ENCODE results near the gene DNAL1. TPM values are rescaled to one million over a fixed set of nuclear protein-coding genes. Genes with fewer than 3 reads are reported as not detected.
"Not testable (repeated sequence)": the region's sequence is repeated elsewhere in the genome, so short reads cannot be mapped to it uniquely, and the experiment has no call there.

Gene DNAL1
- total and polyA plus RNA-seq, 7 experiments from 2014 or later = 3.6 to 8.4 (median 5.3) TPM

DNA sequence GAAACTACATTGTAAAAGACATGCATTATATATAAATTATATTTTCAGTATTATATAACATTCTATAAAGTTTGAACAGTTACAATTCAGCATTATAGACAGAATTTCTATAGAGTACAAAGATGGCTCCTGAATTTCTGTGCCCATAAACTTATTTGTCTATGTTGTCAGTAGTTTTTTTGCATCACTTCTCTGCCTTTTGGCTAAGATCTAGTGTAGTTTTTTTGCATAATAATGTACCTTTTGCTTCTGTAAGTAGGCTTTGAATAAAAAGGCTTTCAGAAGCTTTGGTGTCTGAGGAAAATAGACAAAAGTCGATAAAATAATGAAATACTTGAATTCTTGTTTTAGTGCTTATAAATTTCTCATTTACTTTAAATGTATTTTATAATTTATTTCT is 11.1 kb downstream of the DNAL1 start:
- Mint-ChIP-seq H3K27me3 (no peaks in the 10 kb centered on the region), H3K27ac (no peak overlapping the region), H3K36me3 (peaks cover 0 to 26% (median 8%) of the 10 kb centered on the region in 5 donors), H3K4me3 (no peak overlapping the region), H3K9me3 (no peaks in the 10 kb centered on the region), H3K4me1 (peaks cover 0 to 2% (median 0%) of the 10 kb centered on the region in 7 donors)
- Histone ChIP-seq H3K36me3 (ENCODE audit: control insufficient read depth in 2 of 3, insufficient read depth in 3 of 3, low read length in 3 of 3) (peaks cover 0 to 6% (median 0%) of the 10 kb centered on the region in 3 experiments), H3K27ac (ENCODE audit: low read depth, low read length) (no peak overlapping the region), H3K9me3 (ENCODE audit: control insufficient read depth in 2 of 3, low read length in 3 of 3) (no peaks in the 10 kb centered on the region), H3K4me1 (ENCODE audit: control insufficient read depth in 2 of 2, insufficient read depth in 2 of 2, low read length in 2 of 2) (no peaks in the 10 kb centered on the region), H3K27me3 (ENCODE audit: control insufficient read depth in 2 of 2, insufficient read depth in 2 of 2, low read length in 2 of 2) (no peaks in the 10 kb centered on the region), H3K4me3 (ENCODE audit: low read length) (no peak overlapping the region)
- DNase-seq (no peak), ATAC-seq (no peak)
- POLR2A ChIA-PET = interaction anchor here (0.5 to 1.4 kb wide), 2 partner anchors 10 to 107 kb away, joined by 3 read pairs; no protein-coding TSS in a partner anchor
- intact Hi-C loops (cut with micrococcal nuclease) = no loop called here
- CTCF ChIA-PET = no interaction called here

DNA sequence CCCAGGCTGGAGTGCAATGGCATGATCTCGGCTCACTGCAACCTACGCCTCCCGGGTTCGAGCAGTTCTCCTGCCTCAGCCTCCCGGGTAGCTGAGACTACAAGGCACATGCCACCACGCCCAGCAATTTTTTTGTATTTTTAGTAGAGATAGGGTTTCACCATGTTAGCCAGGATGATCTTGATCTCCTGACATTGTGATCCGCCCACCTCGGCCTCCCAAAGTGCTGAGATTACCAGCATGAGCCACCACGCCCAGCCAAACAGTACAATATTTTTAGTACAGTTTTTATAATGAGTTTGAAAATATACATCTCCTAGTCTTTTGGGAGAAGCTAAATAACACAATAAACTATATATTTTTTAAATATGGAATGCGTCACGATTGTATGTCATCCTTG is 14.4 kb downstream of the DNAL1 start:
- CTCF ChIA-PET = interaction anchor here (0.6 kb wide), 1 partner anchor 22 kb away, joined by 6 read pairs; no protein-coding TSS in a partner anchor
- H3K27ac Mint-ChIP-seq; intact Hi-C loops (cut with micrococcal nuclease); H3K9me3 Mint-ChIP-seq; ATAC-seq; H3K4me3 Mint-ChIP-seq; H3K36me3 ChIP-seq (ENCODE audit: control insufficient read depth in 2 of 3, insufficient read depth in 3 of 3, low read length in 3 of 3); H3K4me3 ChIP-seq (ENCODE audit: low read length); H3K27me3 Mint-ChIP-seq; H3K9me3 ChIP-seq (ENCODE audit: control insufficient read depth in 2 of 3, low read length in 3 of 3); H3K27me3 ChIP-seq (ENCODE audit: control insufficient read depth in 2 of 2, insufficient read depth in 2 of 2, low read length in 2 of 2); H3K27ac ChIP-seq (ENCODE audit: low read depth, low read length); DNase-seq; POLR2A ChIA-PET; H3K4me1 ChIP-seq (ENCODE audit: control insufficient read depth in 2 of 2, insufficient read depth in 2 of 2, low read length in 2 of 2); H3K4me1 Mint-ChIP-seq: not testable (repeated sequence)
- H3K36me3 Mint-ChIP-seq = peaks cover 0 to 23% (median 13%) of the 10 kb centered on the region in 5 donors

DNA sequence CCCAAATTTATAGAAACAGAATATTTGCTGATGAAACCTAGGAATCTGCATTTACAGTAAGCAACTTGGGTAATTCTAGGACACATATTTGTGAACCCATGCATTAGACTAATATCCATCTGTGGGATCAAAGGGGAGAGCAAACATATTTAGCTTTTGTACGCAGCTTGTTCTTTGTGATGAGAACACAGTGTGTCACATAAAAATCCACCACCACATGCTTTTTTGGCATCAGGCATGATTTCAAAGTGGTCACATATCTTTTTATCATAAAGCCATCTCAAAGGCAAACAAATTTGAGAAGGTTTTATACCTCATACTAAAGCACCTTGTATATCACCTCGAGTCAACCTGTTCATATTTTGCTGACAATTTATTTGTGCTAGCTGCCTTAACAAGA is 15.7 kb downstream of the DNAL1 start:
- DNase-seq (no peak), ATAC-seq (no peak)
- no peaks in the 10 kb centered on the region for H3K4me1 ChIP-seq (ENCODE audit: control insufficient read depth in 2 of 2, insufficient read depth in 2 of 2, low read length in 2 of 2)
- H3K36me3 ChIP-seq (ENCODE audit: control insufficient read depth in 2 of 3, insufficient read depth in 3 of 3, low read length in 3 of 3) = no peaks in the 10 kb centered on the region
- H3K4me3 Mint-ChIP-seq = no peak overlapping the region
- peaks cover 0 to 9% (median 0%) of the 10 kb centered on the region in 7 donors for H3K4me1 Mint-ChIP-seq
- H3K9me3 Mint-ChIP-seq = no peaks in the 10 kb centered on the region
- intact Hi-C loops (cut with micrococcal nuclease) = no loop called here
- CTCF ChIA-PET = no interaction called here
- H3K36me3 Mint-ChIP-seq = peaks cover 0 to 24% (median 13%) of the 10 kb centered on the region in 5 donors
- POLR2A ChIA-PET = no interaction called here
- no peak overlapping the region for H3K27ac ChIP-seq (ENCODE audit: low read depth, low read length)
- no peaks in the 10 kb centered on the region for H3K27me3 ChIP-seq (ENCODE audit: control insufficient read depth in 2 of 2, insufficient read depth in 2 of 2, low read length in 2 of 2)
- H3K9me3 ChIP-seq (ENCODE audit: control insufficient read depth in 2 of 3, low read length in 3 of 3) = no peaks in the 10 kb centered on the region
- H3K27ac Mint-ChIP-seq = no peak overlapping the region
- H3K4me3 ChIP-seq (ENCODE audit: low read length) = no peak overlapping the region
- no peaks in the 10 kb centered on the region for H3K27me3 Mint-ChIP-seq

DNA sequence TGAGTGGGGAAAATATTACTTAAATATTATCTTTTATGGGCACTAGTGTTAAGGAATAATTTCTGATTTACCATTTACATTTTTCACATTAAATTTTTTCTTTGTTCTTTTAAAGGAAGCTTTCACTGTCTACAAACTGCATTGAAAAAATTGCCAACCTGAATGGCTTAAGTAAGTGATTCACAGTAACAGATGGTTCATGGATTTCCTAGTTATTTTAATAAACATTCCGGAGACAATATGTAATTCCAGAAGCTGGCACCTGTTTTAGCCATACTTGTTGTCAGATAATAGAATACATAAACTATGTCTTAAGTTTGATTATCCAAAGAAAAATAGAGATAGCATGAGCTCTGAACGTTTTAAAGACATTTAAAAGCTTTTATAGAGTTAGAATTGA is 17.1 kb downstream of the DNAL1 start:
- Mint-ChIP-seq H3K36me3 (peaks cover 0 to 24% (median 13%) of the 10 kb centered on the region in 5 donors), H3K4me3 (no peak overlapping the region), H3K9me3 (no peaks in the 10 kb centered on the region), H3K4me1 (peaks cover 0 to 9% (median 0%) of the 10 kb centered on the region in 7 donors), H3K27me3 (no peaks in the 10 kb centered on the region), H3K27ac (no peak overlapping the region)
- no peaks in the 10 kb centered on the region for H3K4me1 ChIP-seq (ENCODE audit: control insufficient read depth in 2 of 2, insufficient read depth in 2 of 2, low read length in 2 of 2)
- intact Hi-C loops (cut with micrococcal nuclease) = no loop called here
- no peak for DNase-seq
- H3K36me3 ChIP-seq (ENCODE audit: control insufficient read depth in 2 of 3, insufficient read depth in 3 of 3, low read length in 3 of 3) = no peaks in the 10 kb centered on the region
- POLR2A ChIA-PET = no interaction called here
- no peaks in the 10 kb centered on the region for H3K27me3 ChIP-seq (ENCODE audit: control insufficient read depth in 2 of 2, insufficient read depth in 2 of 2, low read length in 2 of 2)
- H3K27ac ChIP-seq (ENCODE audit: low read depth, low read length) = no peak overlapping the region
- CTCF ChIA-PET = interaction anchor here (0.7 kb wide), 1 partner anchor 35 kb away, joined by 3 read pairs; no protein-coding TSS in a partner anchor
- H3K4me3 ChIP-seq (ENCODE audit: low read length) = no peak overlapping the region
- ATAC-seq = no peak
- H3K9me3 ChIP-seq (ENCODE audit: control insufficient read depth in 2 of 3, low read length in 3 of 3) = no peaks in the 10 kb centered on the region

DNA sequence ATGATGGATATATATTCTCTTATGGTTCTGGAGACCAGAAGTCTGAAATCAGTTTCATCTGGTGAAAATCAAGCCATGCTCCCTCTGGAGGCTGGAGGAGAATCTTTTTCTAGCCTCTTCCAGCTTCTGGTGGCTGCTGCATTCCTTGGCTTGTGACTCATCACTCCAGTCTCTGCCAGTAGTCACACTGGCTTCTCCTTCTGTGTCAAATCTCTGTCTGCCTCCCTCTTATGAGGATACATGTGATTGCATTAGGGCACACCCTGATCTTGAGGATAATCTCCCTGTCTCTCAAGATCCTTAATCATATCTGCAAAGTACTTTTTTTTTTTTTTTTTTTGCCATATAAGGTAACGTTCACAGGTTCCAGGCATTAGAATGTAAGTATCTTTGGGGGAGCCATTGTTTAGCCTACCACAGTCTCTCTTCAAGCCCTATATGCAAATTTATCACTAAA is 17.7 kb downstream of the DNAL1 start:
- H3K27ac Mint-ChIP-seq = no peak overlapping the region
- H3K27me3 Mint-ChIP-seq = no peaks in the 10 kb centered on the region
- Histone ChIP-seq H3K27me3 (ENCODE audit: control insufficient read depth in 2 of 2, insufficient read depth in 2 of 2, low read length in 2 of 2) (no peaks in the 10 kb centered on the region), H3K27ac (ENCODE audit: low read depth, low read length) (no peak overlapping the region), H3K4me3 (ENCODE audit: low read length) (no peak overlapping the region), H3K4me1 (ENCODE audit: control insufficient read depth in 2 of 2, insufficient read depth in 2 of 2, low read length in 2 of 2) (no peaks in the 10 kb centered on the region), H3K9me3 (ENCODE audit: control insufficient read depth in 2 of 3, low read length in 3 of 3) (no peaks in the 10 kb centered on the region), H3K36me3 (ENCODE audit: control insufficient read depth in 2 of 3, insufficient read depth in 3 of 3, low read length in 3 of 3) (no peaks in the 10 kb centered on the region)
- no peaks in the 10 kb centered on the region for H3K9me3 Mint-ChIP-seq
- H3K4me1 Mint-ChIP-seq = peaks cover 0 to 9% (median 0%) of the 10 kb centered on the region in 7 donors
- peaks cover 0 to 24% (median 13%) of the 10 kb centered on the region in 5 donors for H3K36me3 Mint-ChIP-seq
- intact Hi-C loops (cut with micrococcal nuclease) = no loop called here
- ChIA-PET POLR2A (no interaction called here), CTCF (no interaction called here)
- H3K4me3 Mint-ChIP-seq = no peak overlapping the region
- no peak for ATAC-seq
- DNase-seq = no peak

DNA sequence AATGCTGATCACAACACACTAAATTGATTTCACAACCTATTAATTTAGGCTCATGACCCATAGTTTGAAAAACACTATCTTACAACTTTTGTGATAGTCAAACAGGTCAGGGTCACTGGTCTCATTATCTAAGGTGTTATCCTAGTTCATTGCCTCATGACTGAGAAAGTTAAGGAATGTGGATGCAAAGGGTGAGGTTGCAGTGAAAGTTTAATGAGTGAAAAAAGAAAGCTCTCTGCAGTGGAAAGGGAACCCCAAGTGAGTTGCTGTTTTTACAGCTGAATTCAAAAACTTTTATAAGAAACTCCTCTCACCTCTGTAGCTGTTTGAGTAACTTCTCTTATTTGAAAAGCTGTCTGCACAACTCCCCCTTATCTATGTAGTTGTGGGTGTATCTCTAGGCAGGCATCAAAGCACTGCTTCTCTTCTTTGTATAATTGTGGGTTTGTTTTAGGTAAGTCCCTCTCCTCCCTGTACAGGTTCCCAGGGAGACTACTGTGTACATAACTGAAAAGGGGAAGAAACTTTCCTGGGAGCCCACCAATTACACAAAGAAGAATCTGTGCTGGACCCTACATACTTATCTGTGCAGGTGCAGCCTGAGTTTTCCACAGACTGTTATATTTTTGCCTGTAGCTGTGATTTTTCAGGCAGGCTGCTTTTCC is 18.9 kb downstream of the DNAL1 start:
- peaks cover 0 to 9% (median 2%) of the 10 kb centered on the region in 7 donors for H3K4me1 Mint-ChIP-seq
- no peaks in the 10 kb centered on the region for H3K27me3 Mint-ChIP-seq
- DNase-seq (no peak), ATAC-seq (no peak)
- Histone ChIP-seq H3K27ac (ENCODE audit: low read depth, low read length) (no peak overlapping the region), H3K27me3 (ENCODE audit: control insufficient read depth in 2 of 2, insufficient read depth in 2 of 2, low read length in 2 of 2) (no peaks in the 10 kb centered on the region), H3K9me3 (ENCODE audit: control insufficient read depth in 2 of 3, low read length in 3 of 3) (no peaks in the 10 kb centered on the region), H3K4me1 (ENCODE audit: control insufficient read depth in 2 of 2, insufficient read depth in 2 of 2, low read length in 2 of 2) (no peaks in the 10 kb centered on the region), H3K4me3 (ENCODE audit: low read length) (no peak overlapping the region), H3K36me3 (ENCODE audit: control insufficient read depth in 2 of 3, insufficient read depth in 3 of 3, low read length in 3 of 3) (no peaks in the 10 kb centered on the region)
- H3K36me3 Mint-ChIP-seq = peaks cover 0 to 20% (median 13%) of the 10 kb centered on the region in 5 donors
- CTCF ChIA-PET = interaction anchor here (1.7 kb wide), 1 partner anchor 30 kb away, joined by 6 read pairs; no protein-coding TSS in a partner anchor
- POLR2A ChIA-PET = no interaction called here
- H3K9me3 Mint-ChIP-seq = peaks cover 0 to 1% (median 0%) of the 10 kb centered on the region in 11 donors
- H3K27ac Mint-ChIP-seq = peak overlapping the region in 1 of 9 donors; percentile 18
- H3K4me3 Mint-ChIP-seq = no peak overlapping the region
- intact Hi-C loops (cut with micrococcal nuclease) = no loop called here

DNA sequence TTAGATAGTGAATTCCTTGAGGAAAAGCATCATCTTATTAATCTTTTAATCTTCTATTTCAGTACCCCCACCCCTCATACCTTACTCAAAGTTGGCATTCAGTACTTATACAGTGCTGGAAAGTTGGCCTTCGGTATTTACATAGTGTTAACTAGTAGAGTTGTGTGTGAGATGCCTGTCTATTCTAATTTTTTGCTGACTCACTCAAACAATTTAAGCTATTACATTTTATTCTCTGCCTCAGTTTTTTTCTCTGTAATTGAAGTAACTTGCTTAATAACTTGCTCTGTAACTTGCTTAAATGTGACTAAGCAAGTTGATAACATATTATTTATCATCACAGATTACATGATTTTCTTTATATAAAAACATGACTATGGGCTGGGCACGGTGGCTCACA is 20.3 kb downstream of the DNAL1 start:
- Mint-ChIP-seq H3K27ac (no peak overlapping the region), H3K36me3 (peaks cover 0 to 23% (median 13%) of the 10 kb centered on the region in 5 donors), H3K27me3 (no peaks in the 10 kb centered on the region), H3K9me3 (peaks cover 0 to 1% (median 0%) of the 10 kb centered on the region in 11 donors), H3K4me3 (no peak overlapping the region), H3K4me1 (peaks cover 0 to 9% (median 2%) of the 10 kb centered on the region in 7 donors)
- H3K27ac ChIP-seq (ENCODE audit: low read depth, low read length) = no peak overlapping the region
- no peaks in the 10 kb centered on the region for H3K36me3 ChIP-seq (ENCODE audit: control insufficient read depth in 2 of 3, insufficient read depth in 3 of 3, low read length in 3 of 3)
- no peak overlapping the region for H3K4me3 ChIP-seq (ENCODE audit: low read length)
- no peaks in the 10 kb centered on the region for H3K4me1 ChIP-seq (ENCODE audit: control insufficient read depth in 2 of 2, insufficient read depth in 2 of 2, low read length in 2 of 2)
- ATAC-seq (no peak), DNase-seq (no peak)
- ChIA-PET CTCF (no interaction called here), POLR2A (no interaction called here)
- H3K9me3 ChIP-seq (ENCODE audit: control insufficient read depth in 2 of 3, low read length in 3 of 3) = no peaks in the 10 kb centered on the region
- intact Hi-C loops (cut with micrococcal nuclease) = no loop called here
- H3K27me3 ChIP-seq (ENCODE audit: control insufficient read depth in 2 of 2, insufficient read depth in 2 of 2, low read length in 2 of 2) = no peaks in the 10 kb centered on the region

Measured in naive thymus-derived CD4-positive, alpha-beta T cell (primary cell).